ENCODE data around the gene GOLGA8K. TPM values are rescaled to one million over a fixed set of nuclear protein-coding genes. Genes with fewer than 3 reads are reported as not detected.
"Not testable (repeated sequence)": the region's sequence is repeated elsewhere in the genome, so short reads cannot be mapped to it uniquely, and the experiment has no call there.

Gene GOLGA8K
- total RNA-seq, 1 experiment from 2014 or later: 1.2 TPM

GRCh38 chr15:32370526-32370925, 32.6 kb downstream of the GOLGA8K start:
- intact Hi-C loops (cut with micrococcal nuclease); H3K79me2 ChIP-seq (ENCODE audit: low read length); H4K20me1 ChIP-seq (ENCODE audit: low read length); H3K27ac ChIP-seq (ENCODE audit: low read length); H3K9me2 ChIP-seq (replicated peaks; ENCODE audit: low read length); H3K9me3 ChIP-seq (ENCODE audit: low read length); ATAC-seq; H3K27me3 ChIP-seq (ENCODE audit: low read length); H3K4me2 ChIP-seq (ENCODE audit: low read length); H3F3A ChIP-seq (ENCODE audit: low read length, unreplicated experiment); DNase-seq; H3K36me3 ChIP-seq (ENCODE audit: low read depth, low read length); POLR2A ChIA-PET (ENCODE audit: unreplicated experiment); H3K4me1 ChIP-seq (ENCODE audit: insufficient read depth, low read length); H3K4me3 ChIP-seq (ENCODE audit: low read length); H2AFZ ChIP-seq (ENCODE audit: low read length); CTCF ChIA-PET; H3K9ac ChIP-seq (ENCODE audit: low read length); BruUV-seq (replicated peaks): not testable (repeated sequence)

- intact Hi-C loops (cut with micrococcal nuclease); H3K9me2 ChIP-seq (replicated peaks; ENCODE audit: low read length); H3K9ac ChIP-seq (ENCODE audit: low read length); ATAC-seq; H3K36me3 ChIP-seq (ENCODE audit: low read depth, low read length); BruUV-seq (replicated peaks); H3K27ac ChIP-seq (ENCODE audit: low read length); H3K4me2 ChIP-seq (ENCODE audit: low read length); H4K20me1 ChIP-seq (ENCODE audit: low read length); H3F3A ChIP-seq (ENCODE audit: low read length, unreplicated experiment); H3K79me2 ChIP-seq (ENCODE audit: low read length); DNase-seq; H2AFZ ChIP-seq (ENCODE audit: low read length); H3K9me3 ChIP-seq (ENCODE audit: low read length); H3K4me1 ChIP-seq (ENCODE audit: insufficient read depth, low read length); H3K4me3 ChIP-seq (ENCODE audit: low read length); H3K27me3 ChIP-seq (ENCODE audit: low read length); CTCF ChIA-PET; POLR2A ChIA-PET (ENCODE audit: unreplicated experiment): not testable (repeated sequence)
These were observed 33.0 kb downstream of the GOLGA8K start for GRCh38 chr15:32370064-32370463.

- DNase-seq; H3K9me2 ChIP-seq (replicated peaks; ENCODE audit: low read length); H4K20me1 ChIP-seq (ENCODE audit: low read length); H3K27me3 ChIP-seq (ENCODE audit: low read length); H3K4me2 ChIP-seq (ENCODE audit: low read length); H3K27ac ChIP-seq (ENCODE audit: low read length); H3K36me3 ChIP-seq (ENCODE audit: low read depth, low read length); CTCF ChIA-PET; BruUV-seq (replicated peaks); intact Hi-C loops (cut with micrococcal nuclease); H3F3A ChIP-seq (ENCODE audit: low read length, unreplicated experiment); H3K79me2 ChIP-seq (ENCODE audit: low read length); H3K4me1 ChIP-seq (ENCODE audit: insufficient read depth, low read length); H3K9ac ChIP-seq (ENCODE audit: low read length); H3K9me3 ChIP-seq (ENCODE audit: low read length); H3K4me3 ChIP-seq (ENCODE audit: low read length); H2AFZ ChIP-seq (ENCODE audit: low read length); POLR2A ChIA-PET (ENCODE audit: unreplicated experiment): not testable (repeated sequence)
- ATAC-seq: 0 out of 2 replicates have a peak, but pooled peaks have one; percentile 25
These were observed 36.6 kb downstream of the GOLGA8K start for GRCh38 chr15:32366492-32366891.

DNA sequence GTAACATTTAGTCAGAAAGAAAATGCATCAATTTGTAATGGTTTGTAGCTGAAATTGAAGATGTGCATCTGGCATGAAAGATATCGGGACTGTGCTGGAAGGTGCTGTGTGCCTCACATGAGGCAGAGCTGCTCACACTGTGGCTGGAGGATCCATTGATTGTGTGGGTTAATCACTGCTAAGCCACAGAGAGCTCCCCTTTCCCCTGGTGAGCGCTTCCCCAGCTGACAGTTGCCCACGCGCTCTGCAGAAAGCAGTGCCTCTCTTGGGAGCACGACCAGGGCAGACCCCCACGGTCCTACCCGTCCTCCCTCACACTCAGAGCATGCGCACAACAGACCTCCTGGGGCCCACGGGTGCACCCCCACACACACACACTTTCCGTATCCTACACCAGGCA, 37.1 kb downstream of the GOLGA8K start:
- H3K36me3 ChIP-seq (ENCODE audit: low read depth, low read length); H3K4me2 ChIP-seq (ENCODE audit: low read length); H3K27me3 ChIP-seq (ENCODE audit: low read length); H3K4me1 ChIP-seq (ENCODE audit: insufficient read depth, low read length); H3F3A ChIP-seq (ENCODE audit: low read length, unreplicated experiment); H3K9me3 ChIP-seq (ENCODE audit: low read length); BruUV-seq (replicated peaks); H3K79me2 ChIP-seq (ENCODE audit: low read length); H3K4me3 ChIP-seq (ENCODE audit: low read length); H3K9me2 ChIP-seq (replicated peaks; ENCODE audit: low read length); H3K27ac ChIP-seq (ENCODE audit: low read length); H3K9ac ChIP-seq (ENCODE audit: low read length); POLR2A ChIA-PET (ENCODE audit: unreplicated experiment); DNase-seq; CTCF ChIA-PET; H4K20me1 ChIP-seq (ENCODE audit: low read length); H2AFZ ChIP-seq (ENCODE audit: low read length); intact Hi-C loops (cut with micrococcal nuclease); ATAC-seq: not testable (repeated sequence)

DNA sequence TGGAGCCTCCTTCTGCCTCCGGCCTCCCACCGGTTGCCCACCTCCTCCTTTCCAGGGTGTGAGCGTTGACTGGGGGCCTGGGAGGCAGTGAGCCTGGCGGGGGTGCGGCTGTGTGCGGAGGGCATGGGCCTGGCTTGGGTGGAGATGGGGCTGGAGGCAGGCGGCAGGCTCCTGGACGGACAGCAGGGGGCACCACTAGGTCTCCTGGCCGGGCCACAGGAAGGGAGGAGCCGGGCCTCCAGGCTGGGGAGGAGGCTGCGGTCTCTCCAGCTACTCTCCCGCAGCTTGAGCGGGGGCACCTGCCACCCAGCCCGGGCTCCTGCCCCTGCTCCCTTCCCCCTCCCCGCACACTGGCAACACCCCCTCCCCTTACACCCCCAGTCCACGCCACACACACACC, 38.1 kb downstream of the GOLGA8K start:
- H3K9me2 ChIP-seq (replicated peaks; ENCODE audit: low read length); intact Hi-C loops (cut with micrococcal nuclease); H3F3A ChIP-seq (ENCODE audit: low read length, unreplicated experiment); H3K27me3 ChIP-seq (ENCODE audit: low read length); DNase-seq; H3K9me3 ChIP-seq (ENCODE audit: low read length); H3K4me1 ChIP-seq (ENCODE audit: insufficient read depth, low read length); BruUV-seq (replicated peaks); CTCF ChIA-PET; H3K4me3 ChIP-seq (ENCODE audit: low read length); H4K20me1 ChIP-seq (ENCODE audit: low read length); ATAC-seq; H3K9ac ChIP-seq (ENCODE audit: low read length); H3K27ac ChIP-seq (ENCODE audit: low read length); H3K79me2 ChIP-seq (ENCODE audit: low read length); POLR2A ChIA-PET (ENCODE audit: unreplicated experiment); H3K36me3 ChIP-seq (ENCODE audit: low read depth, low read length); H2AFZ ChIP-seq (ENCODE audit: low read length); H3K4me2 ChIP-seq (ENCODE audit: low read length): not testable (repeated sequence)

DNA sequence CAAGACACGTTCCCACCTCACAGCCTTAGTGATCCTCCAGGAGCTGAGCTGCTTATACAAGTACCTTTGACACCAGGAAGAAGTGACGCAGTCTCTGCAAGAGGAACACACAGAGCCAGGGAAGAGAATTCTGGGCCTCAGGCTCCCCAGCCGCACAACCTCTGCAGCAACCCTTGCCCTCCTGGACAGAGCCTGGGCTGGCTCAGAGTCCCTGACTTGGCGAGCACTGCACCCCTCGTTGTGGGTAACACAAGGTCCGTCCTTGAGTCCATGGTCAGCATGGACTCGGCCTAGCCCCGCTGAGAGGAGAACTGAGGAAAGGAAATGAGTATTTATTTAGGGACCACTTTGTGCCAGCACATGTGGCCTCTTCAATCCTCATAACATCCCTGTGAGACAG, 39.6 kb downstream of the GOLGA8K start:
- ATAC-seq; BruUV-seq (replicated peaks); intact Hi-C loops (cut with micrococcal nuclease): not testable (repeated sequence)

GRCh38 chr15:32361662-32362061, 41.4 kb downstream of the GOLGA8K start:
- H4K20me1 ChIP-seq (ENCODE audit: low read length); H3K9ac ChIP-seq (ENCODE audit: low read length); H3K4me2 ChIP-seq (ENCODE audit: low read length); POLR2A ChIA-PET (ENCODE audit: unreplicated experiment); DNase-seq; H3F3A ChIP-seq (ENCODE audit: low read length, unreplicated experiment); ATAC-seq; H2AFZ ChIP-seq (ENCODE audit: low read length); H3K4me3 ChIP-seq (ENCODE audit: low read length); H3K9me2 ChIP-seq (replicated peaks; ENCODE audit: low read length); H3K4me1 ChIP-seq (ENCODE audit: insufficient read depth, low read length); H3K27ac ChIP-seq (ENCODE audit: low read length); intact Hi-C loops (cut with micrococcal nuclease); H3K27me3 ChIP-seq (ENCODE audit: low read length); H3K9me3 ChIP-seq (ENCODE audit: low read length); CTCF ChIA-PET; H3K79me2 ChIP-seq (ENCODE audit: low read length); H3K36me3 ChIP-seq (ENCODE audit: low read depth, low read length); BruUV-seq (replicated peaks): not testable (repeated sequence)

More for the DNA sequence above, 39.6 kb downstream of the GOLGA8K start:
- DNase-seq; H3K79me2 ChIP-seq (ENCODE audit: low read length); H3K4me2 ChIP-seq (ENCODE audit: low read length); H3K9me2 ChIP-seq (replicated peaks; ENCODE audit: low read length); H3K9me3 ChIP-seq (ENCODE audit: low read length); CTCF ChIA-PET; H3K27ac ChIP-seq (ENCODE audit: low read length); H3K27me3 ChIP-seq (ENCODE audit: low read length); POLR2A ChIA-PET (ENCODE audit: unreplicated experiment); H3K4me3 ChIP-seq (ENCODE audit: low read length); H4K20me1 ChIP-seq (ENCODE audit: low read length); H2AFZ ChIP-seq (ENCODE audit: low read length); H3K4me1 ChIP-seq (ENCODE audit: insufficient read depth, low read length); H3K36me3 ChIP-seq (ENCODE audit: low read depth, low read length); H3K9ac ChIP-seq (ENCODE audit: low read length); H3F3A ChIP-seq (ENCODE audit: low read length, unreplicated experiment): not testable (repeated sequence)

Data from PC-3 (cell line).